G401 (cell line): ENCODE measurements around the gene LONRF2. TPM values are rescaled to one million over a fixed set of nuclear protein-coding genes. Genes with fewer than 3 reads are reported as not detected.

Experiments
- DNase-seq: peaks from one replicate; pipeline ENCODE4 v3.0.0-alpha.2; 2015; ENCODE audit warnings: low spot score
- in situ Hi-C: cut with HindIII; loops from 2 replicates; pipeline ENCODE4 v1.10.0; 2016; ENCODE audit warnings: low sequenced_read_pairs, mixed read lengths
- total RNA-seq: library from RNA; depleted of rRNA; stranded (reverse); fragments of >200 nt; shearing (Covaris generic); gene quantifications from 2 replicates; pipeline ENCODE4 v1.2.3, GENCODE V29; 2014

Gene LONRF2
- total RNA-seq, 1 experiment from 2014 or later: not detected

GRCh38 chr2:100278986-100279385, 43.3 kb downstream of the LONRF2 start:
- DNase-seq: no peak

GRCh38 chr2:100278501-100278900, 43.8 kb downstream of the LONRF2 start:
- in situ Hi-C loops: no loop called here
- no peak for DNase-seq

More at GRCh38 chr2:100278986-100279385, 43.3 kb downstream of the LONRF2 start:
- in situ Hi-C loops: no loop called here

GRCh38 chr2:100277540-100278207, 44.6 kb downstream of the LONRF2 start:
- DNase-seq: no peak
- in situ Hi-C loops: no loop called here

- DNase-seq: no peak
- in situ Hi-C loops: no loop called here
Observed at GRCh38 chr2:100276716-100277115, 45.6 kb downstream of the LONRF2 start.

- no peak for DNase-seq
- in situ Hi-C loops: no loop called here
Observed at GRCh38 chr2:100275200-100275589, 47.1 kb downstream of the LONRF2 start.

- DNase-seq: no peak
- in situ Hi-C loops: no loop called here
Observed at GRCh38 chr2:100274566-100275199, 47.6 kb downstream of the LONRF2 start.

- in situ Hi-C loops: no loop called here
- DNase-seq: no peak
Observed at GRCh38 chr2:100274076-100274475, 48.2 kb downstream of the LONRF2 start.

- in situ Hi-C loops: no loop called here
- no peak for DNase-seq
Observed at GRCh38 chr2:100273387-100273786, 48.9 kb downstream of the LONRF2 start.

- in situ Hi-C loops: no loop called here
- DNase-seq: no peak
Observed at GRCh38 chr2:100272841-100273329, 49.4 kb downstream of the LONRF2 start.

GRCh38 chr2:100271210-100271609, 51.1 kb downstream of the LONRF2 start:
- in situ Hi-C loops: no loop called here
- no peak for DNase-seq

- no peak for DNase-seq
- in situ Hi-C loops: no loop called here
Observed at GRCh38 chr2:100270381-100271146, 51.7 kb downstream of the LONRF2 start.

- in situ Hi-C loops: no loop called here
- no peak for DNase-seq
Observed at GRCh38 chr2:100269889-100270288, 52.4 kb downstream of the LONRF2 start.

- in situ Hi-C loops: no loop called here
- no peak for DNase-seq
Observed at GRCh38 chr2:100268986-100269385, 53.3 kb downstream of the LONRF2 start.

- in situ Hi-C loops: no loop called here
- no peak for DNase-seq
Observed at GRCh38 chr2:100267751-100268150, 54.5 kb downstream of the LONRF2 start.

- in situ Hi-C loops: no loop called here
- no peak for DNase-seq
Observed at GRCh38 chr2:100266126-100266525, 56.2 kb downstream of the LONRF2 start.

GRCh38 chr2:100265226-100265625, 57.1 kb downstream of the LONRF2 start:
- in situ Hi-C loops: no loop called here
- no peak for DNase-seq

GRCh38 chr2:100264651-100265050, 57.6 kb downstream of the LONRF2 start:
- in situ Hi-C loops: no loop called here
- no peak for DNase-seq

- in situ Hi-C loops: no loop called here
- no peak for DNase-seq
Observed at GRCh38 chr2:100264121-100264520, 58.2 kb downstream of the LONRF2 start.

- peak; percentile 91 for DNase-seq
- in situ Hi-C loops: no loop called here
Observed at GRCh38 chr2:100262555-100263320, 59.6 kb downstream of the LONRF2 start.
